Measurements from ENCODE around the gene OPN5.

OPN5 gene

GRCh38 chr6:47853766-47854165 is 71.9 kb downstream of the OPN5 start:
- ATAC-seq: no peak
- TF ChIP-seq, protein P1, sequence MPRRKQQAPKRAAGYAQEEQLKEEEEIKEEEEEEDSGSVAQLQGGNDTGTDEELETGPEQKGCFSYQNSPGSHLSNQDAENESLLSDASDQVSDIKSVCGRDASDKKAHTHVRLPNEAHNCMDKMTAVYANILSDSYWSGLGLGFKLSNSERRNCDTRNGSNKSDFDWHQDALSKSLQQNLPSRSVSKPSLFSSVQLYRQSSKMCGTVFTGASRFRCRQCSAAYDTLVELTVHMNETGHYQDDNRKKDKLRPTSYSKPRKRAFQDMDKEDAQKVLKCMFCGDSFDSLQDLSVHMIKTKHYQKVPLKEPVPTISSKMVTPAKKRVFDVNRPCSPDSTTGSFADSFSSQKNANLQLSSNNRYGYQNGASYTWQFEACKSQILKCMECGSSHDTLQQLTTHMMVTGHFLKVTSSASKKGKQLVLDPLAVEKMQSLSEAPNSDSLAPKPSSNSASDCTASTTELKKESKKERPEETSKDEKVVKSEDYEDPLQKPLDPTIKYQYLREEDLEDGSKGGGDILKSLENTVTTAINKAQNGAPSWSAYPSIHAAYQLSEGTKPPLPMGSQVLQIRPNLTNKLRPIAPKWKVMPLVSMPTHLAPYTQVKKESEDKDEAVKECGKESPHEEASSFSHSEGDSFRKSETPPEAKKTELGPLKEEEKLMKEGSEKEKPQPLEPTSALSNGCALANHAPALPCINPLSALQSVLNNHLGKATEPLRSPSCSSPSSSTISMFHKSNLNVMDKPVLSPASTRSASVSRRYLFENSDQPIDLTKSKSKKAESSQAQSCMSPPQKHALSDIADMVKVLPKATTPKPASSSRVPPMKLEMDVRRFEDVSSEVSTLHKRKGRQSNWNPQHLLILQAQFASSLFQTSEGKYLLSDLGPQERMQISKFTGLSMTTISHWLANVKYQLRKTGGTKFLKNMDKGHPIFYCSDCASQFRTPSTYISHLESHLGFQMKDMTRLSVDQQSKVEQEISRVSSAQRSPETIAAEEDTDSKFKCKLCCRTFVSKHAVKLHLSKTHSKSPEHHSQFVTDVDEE (CRISPR knock-in tag; IDR thresholded peaks at IDR 0.05): no peak
- TF ChIP-seq ESRRG (CRISPR knock-in tag; IDR thresholded peaks at IDR 0.05): no peak
- TF ChIP-seq SNAI2 (CRISPR knock-in tag; IDR thresholded peaks at IDR 0.05): no peak
- TF ChIP-seq, protein P2, sequence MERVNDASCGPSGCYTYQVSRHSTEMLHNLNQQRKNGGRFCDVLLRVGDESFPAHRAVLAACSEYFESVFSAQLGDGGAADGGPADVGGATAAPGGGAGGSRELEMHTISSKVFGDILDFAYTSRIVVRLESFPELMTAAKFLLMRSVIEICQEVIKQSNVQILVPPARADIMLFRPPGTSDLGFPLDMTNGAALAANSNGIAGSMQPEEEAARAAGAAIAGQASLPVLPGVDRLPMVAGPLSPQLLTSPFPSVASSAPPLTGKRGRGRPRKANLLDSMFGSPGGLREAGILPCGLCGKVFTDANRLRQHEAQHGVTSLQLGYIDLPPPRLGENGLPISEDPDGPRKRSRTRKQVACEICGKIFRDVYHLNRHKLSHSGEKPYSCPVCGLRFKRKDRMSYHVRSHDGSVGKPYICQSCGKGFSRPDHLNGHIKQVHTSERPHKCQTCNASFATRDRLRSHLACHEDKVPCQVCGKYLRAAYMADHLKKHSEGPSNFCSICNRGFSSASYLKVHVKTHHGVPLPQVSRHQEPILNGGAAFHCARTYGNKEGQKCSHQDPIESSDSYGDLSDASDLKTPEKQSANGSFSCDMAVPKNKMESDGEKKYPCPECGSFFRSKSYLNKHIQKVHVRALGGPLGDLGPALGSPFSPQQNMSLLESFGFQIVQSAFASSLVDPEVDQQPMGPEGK (CRISPR knock-in tag; IDR thresholded peaks at IDR 0.05; ENCODE audit: borderline replicate concordance): no peak
- no peak for TF ChIP-seq OSR1 (CRISPR knock-in tag; IDR thresholded peaks at IDR 0.05)
- no peak for TF ChIP-seq ZFP30 (CRISPR knock-in tag; IDR thresholded peaks at IDR 0.05)
- TF ChIP-seq ISL1 (CRISPR knock-in tag; IDR thresholded peaks at IDR 0.05): no peak
- TF ChIP-seq ZNF8 (CRISPR knock-in tag; IDR thresholded peaks at IDR 0.05): no peak
- TF ChIP-seq, protein P3, sequence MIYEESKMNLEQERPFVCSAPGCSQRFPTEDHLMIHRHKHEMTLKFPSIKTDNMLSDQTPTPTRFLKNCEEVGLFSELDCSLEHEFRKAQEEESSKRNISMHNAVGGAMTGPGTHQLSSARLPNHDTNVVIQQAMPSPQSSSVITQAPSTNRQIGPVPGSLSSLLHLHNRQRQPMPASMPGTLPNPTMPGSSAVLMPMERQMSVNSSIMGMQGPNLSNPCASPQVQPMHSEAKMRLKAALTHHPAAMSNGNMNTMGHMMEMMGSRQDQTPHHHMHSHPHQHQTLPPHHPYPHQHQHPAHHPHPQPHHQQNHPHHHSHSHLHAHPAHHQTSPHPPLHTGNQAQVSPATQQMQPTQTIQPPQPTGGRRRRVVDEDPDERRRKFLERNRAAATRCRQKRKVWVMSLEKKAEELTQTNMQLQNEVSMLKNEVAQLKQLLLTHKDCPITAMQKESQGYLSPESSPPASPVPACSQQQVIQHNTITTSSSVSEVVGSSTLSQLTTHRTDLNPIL (CRISPR knock-in tag; IDR thresholded peaks at IDR 0.05; ENCODE audit: low read depth): no peak
- no peak for TF ChIP-seq TOX (CRISPR knock-in tag; IDR thresholded peaks at IDR 0.05; ENCODE audit: borderline replicate concordance)
- no peak for TF ChIP-seq ARNTL (CRISPR knock-in tag; IDR thresholded peaks at IDR 0.05; ENCODE audit: borderline replicate concordance, low read depth)
- no peak for TF ChIP-seq CSRNP3 (CRISPR knock-in tag; IDR thresholded peaks at IDR 0.05)
- no peak for TF ChIP-seq GLIS3 (CRISPR knock-in tag; IDR thresholded peaks at IDR 0.05)
- no peak for TF ChIP-seq ZC3H10 (CRISPR knock-in tag; IDR thresholded peaks at IDR 0.05)
- TF ChIP-seq RARB (CRISPR knock-in tag; IDR thresholded peaks at IDR 0.05): no peak
- TF ChIP-seq TCF4 (CRISPR knock-in tag; IDR thresholded peaks at IDR 0.05; ENCODE audit: borderline replicate concordance): no peak

DNA sequence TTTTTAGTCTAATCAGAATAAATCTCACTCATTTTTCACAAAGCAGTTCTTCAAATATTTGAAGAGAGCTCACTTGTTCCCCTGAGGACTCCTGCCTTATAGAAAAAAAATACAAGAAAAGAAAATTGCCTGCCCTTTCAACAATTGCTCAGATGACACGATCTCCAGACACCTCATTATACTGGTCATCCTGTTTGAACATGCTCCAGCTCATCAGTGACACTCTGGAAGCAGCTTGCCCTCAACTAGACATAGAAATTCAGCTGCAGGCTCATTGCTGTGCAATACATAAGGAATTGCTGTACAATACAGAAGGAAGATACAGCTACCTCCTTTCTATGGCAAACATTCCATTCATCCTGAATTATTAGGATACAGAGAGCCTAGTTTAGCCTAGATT is 73.1 kb downstream of the OPN5 start:
- TF ChIP-seq, protein P4, sequence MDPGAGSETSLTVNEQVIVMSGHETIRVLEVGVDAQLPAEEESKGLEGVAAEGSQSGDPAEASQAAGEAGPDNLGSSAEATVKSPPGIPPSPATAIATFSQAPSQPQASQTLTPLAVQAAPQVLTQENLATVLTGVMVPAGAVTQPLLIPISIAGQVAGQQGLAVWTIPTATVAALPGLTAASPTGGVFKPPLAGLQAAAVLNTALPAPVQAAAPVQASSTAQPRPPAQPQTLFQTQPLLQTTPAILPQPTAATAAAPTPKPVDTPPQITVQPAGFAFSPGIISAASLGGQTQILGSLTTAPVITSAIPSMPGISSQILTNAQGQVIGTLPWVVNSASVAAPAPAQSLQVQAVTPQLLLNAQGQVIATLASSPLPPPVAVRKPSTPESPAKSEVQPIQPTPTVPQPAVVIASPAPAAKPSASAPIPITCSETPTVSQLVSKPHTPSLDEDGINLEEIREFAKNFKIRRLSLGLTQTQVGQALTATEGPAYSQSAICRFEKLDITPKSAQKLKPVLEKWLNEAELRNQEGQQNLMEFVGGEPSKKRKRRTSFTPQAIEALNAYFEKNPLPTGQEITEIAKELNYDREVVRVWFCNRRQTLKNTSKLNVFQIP (CRISPR knock-in tag; IDR thresholded peaks at IDR 0.05; ENCODE audit: borderline replicate concordance, low read depth): no peak
- TF ChIP-seq ZFP3 (CRISPR knock-in tag; IDR thresholded peaks at IDR 0.05): no peak
- TF ChIP-seq SNAI2 (CRISPR knock-in tag; IDR thresholded peaks at IDR 0.05): no peak
- no peak for TF ChIP-seq PPARA (CRISPR knock-in tag; IDR thresholded peaks at IDR 0.05; ENCODE audit: borderline replicate concordance)
- TF ChIP-seq ARNTL (CRISPR knock-in tag; IDR thresholded peaks at IDR 0.05; ENCODE audit: borderline replicate concordance, low read depth): no peak
- TF ChIP-seq ZNF70 (CRISPR knock-in tag; IDR thresholded peaks at IDR 0.05): no peak
- TF ChIP-seq BACH2 (CRISPR knock-in tag; IDR thresholded peaks at IDR 0.05; ENCODE audit: borderline replicate concordance): no peak
- TF ChIP-seq, protein P2 (CRISPR knock-in tag; IDR thresholded peaks at IDR 0.05; ENCODE audit: borderline replicate concordance): no peak
- TF ChIP-seq TCF4 (CRISPR knock-in tag; IDR thresholded peaks at IDR 0.05; ENCODE audit: borderline replicate concordance): no peak
- TF ChIP-seq ZNF565 (CRISPR knock-in tag; conservative IDR thresholded peaks at IDR 0.05; ENCODE audit: low read depth): no peak
- no peak for TF ChIP-seq ZC3H10 (CRISPR knock-in tag; IDR thresholded peaks at IDR 0.05)
- TF ChIP-seq, protein P3 (CRISPR knock-in tag; IDR thresholded peaks at IDR 0.05; ENCODE audit: low read depth): no peak
- no peak for TF ChIP-seq OSR1 (CRISPR knock-in tag; IDR thresholded peaks at IDR 0.05)
- TF ChIP-seq, protein P1 (CRISPR knock-in tag; IDR thresholded peaks at IDR 0.05): no peak
- TF ChIP-seq ESRRG (CRISPR knock-in tag; IDR thresholded peaks at IDR 0.05): no peak
- TF ChIP-seq RARB (CRISPR knock-in tag; IDR thresholded peaks at IDR 0.05): no peak
- TF ChIP-seq CSDC2 (CRISPR knock-in tag; IDR thresholded peaks at IDR 0.05): no peak
- no peak for TF ChIP-seq ISL1 (CRISPR knock-in tag; IDR thresholded peaks at IDR 0.05)
- no peak for TF ChIP-seq GLIS3 (CRISPR knock-in tag; IDR thresholded peaks at IDR 0.05)
- ATAC-seq: no peak

Measured in SK-N-SH treated with all-trans-retinoic acid at 6 μM for 48 hours (cell line).